Measurements from ENCODE around the gene NRARP.

GRCh38 chr9:137256856-137257255, 45.2 kb downstream of the NRARP start:
- TF ChIP-seq CTCF (IDR thresholded peaks at IDR 0.05): no peak
- TF ChIP-seq POLR2A (IDR thresholded peaks at IDR 0.05): no peak
- no peak for TF ChIP-seq POLR2AphosphoS5 (IDR thresholded peaks at IDR 0.05)
